OCI-LY3 (cell line): ENCODE measurements around the gene PPP1R26.

Experiments
- H2AFZ ChIP-seq: fragments of 200-600, 300-600 bp; shearing (Covaris generic); 2 replicates; pipeline ENCODE4 v1.6.0; 2014; ENCODE audit warnings: antibody characterized with exemption, low read depth, low read length
- H3K27ac ChIP-seq: fragments of 200-600, 300-600 bp; sonication (generic); 2 replicates; pipeline ENCODE4 v1.5.1; 2014; ENCODE audit warnings: mild to moderate bottlenecking, low read length, moderate library complexity, mixed read lengths
- H3K27me3 ChIP-seq: fragments of 200-600, 300-600 bp; sonication (generic); 2 replicates; pipeline ENCODE4 v1.6.1; 2014; ENCODE audit warnings: low read depth, low read length, mixed read lengths
- H3K36me3 ChIP-seq: fragments of 200-600, 300-600 bp; sonication (generic); replicated peaks from 2 replicates; pipeline ENCODE3; 2014; ENCODE audit warnings: low read depth, low read length, mixed read lengths
- H3K4me1 ChIP-seq: fragments of 300-600, 200-600 bp; sonication (generic); 2 replicates; pipeline ENCODE4 v1.6.1; 2014; ENCODE audit warnings: low read length, mixed read lengths
- H3K4me2 ChIP-seq: fragments of 200-600, 300-600 bp; sonication (generic); 2 replicates; pipeline ENCODE4 v1.6.1; 2014; ENCODE audit warnings: low read length, mixed read lengths
- H3K4me3 ChIP-seq: fragments of 300-600, 200-600 bp; sonication (generic); 2 replicates; pipeline ENCODE4 v1.5.1; 2014; ENCODE audit warnings: antibody characterized with exemption, mild to moderate bottlenecking, low read length, moderate library complexity
- H3K79me2 ChIP-seq: fragments of 300-600, 200-600 bp; shearing (Covaris generic); 2 replicates; pipeline ENCODE4 v1.6.1; 2014; ENCODE audit warnings: mild to moderate bottlenecking, low read length, mixed read lengths
- H3K9ac ChIP-seq: fragments of 300-600, 200-600 bp; shearing (Covaris generic); 2 replicates; pipeline ENCODE4 v1.6.0; 2014; ENCODE audit warnings: mild to moderate bottlenecking, low read length, moderate library complexity
- H3K9me3 ChIP-seq: fragments of 200-600, 300-600 bp; shearing (Covaris generic); 2 replicates; pipeline ENCODE4 v1.6.1; 2014; ENCODE audit warnings: low read length, mixed read lengths; ENCODE audit not compliant: insufficient read depth
- H4K20me1 ChIP-seq: fragments of 200-600, 300-600 bp; sonication (generic); 2 replicates; pipeline ENCODE4 v1.6.1; 2016; ENCODE audit warnings: low read length, mixed read lengths; ENCODE audit not compliant: insufficient read depth
- CTCF ChIP-seq: fragments of 200-600, 300-600 bp; sonication (generic); IDR thresholded peaks from 2 replicates; pipeline ENCODE4 v1.5.1; 2014; ENCODE audit warnings: antibody characterized with exemption, low read length, low read depth
- EZH2phosphoT487 ChIP-seq: fragments of 200-600 bp; shearing (Covaris generic); IDR thresholded peaks from 2 replicates; pipeline ENCODE4 v1.6.1; 2018; ENCODE audit warnings: antibody characterized with exemption, mixed run types, low read depth

The PPP1R26 gene

GRCh38 chr9:135498381-135499126 lies 19.0 kb downstream of the PPP1R26 start:
- Histone ChIP-seq H3K36me3 (peaks cover 12% of the 10 kb centered on the region), H3K27me3 (no peaks in the 10 kb centered on the region), H4K20me1 (peaks cover 16% of the 10 kb centered on the region), H3K4me3 (peak overlapping the region; percentile 86), H3K9ac (no peak overlapping the region), H3K4me2 (peak overlapping the region; percentile 78), H3K4me1 (peaks cover 13% of the 10 kb centered on the region), H3K27ac (no peak overlapping the region), H2AFZ (no peak overlapping the region), H3K9me3 (no peaks in the 10 kb centered on the region), H3K79me2 (peaks cover 25% of the 10 kb centered on the region)
- TF ChIP-seq CTCF (no peak), EZH2phosphoT487 (no peak)

- TF ChIP-seq EZH2phosphoT487 (no peak), CTCF (no peak)
- H3K79me2 ChIP-seq = peaks cover 25% of the 10 kb centered on the region
- H4K20me1 ChIP-seq = peaks cover 19% of the 10 kb centered on the region
- H3K4me3 ChIP-seq = peak overlapping the region; percentile 86
- no peaks in the 10 kb centered on the region for H3K27me3 ChIP-seq
- H3K27ac ChIP-seq = peak overlapping the region; percentile 4
- H3K4me1 ChIP-seq = peaks cover 13% of the 10 kb centered on the region
- peak overlapping the region; percentile 78 for H3K4me2 ChIP-seq
- H2AFZ ChIP-seq = peak overlapping the region; percentile 77
- H3K9ac ChIP-seq = peak overlapping the region; percentile 91
- no peaks in the 10 kb centered on the region for H3K9me3 ChIP-seq
- H3K36me3 ChIP-seq = peaks cover 21% of the 10 kb centered on the region
These were observed 19.9 kb downstream of the PPP1R26 start for GRCh38 chr9:135499326-135500070.

GRCh38 chr9:135500071-135500524 lies 20.5 kb downstream of the PPP1R26 start:
- Histone ChIP-seq H3K4me1 (peaks cover 13% of the 10 kb centered on the region), H3K9me3 (no peaks in the 10 kb centered on the region), H4K20me1 (peaks cover 24% of the 10 kb centered on the region), H3K36me3 (peaks cover 26% of the 10 kb centered on the region), H3K4me2 (peak overlapping the region; percentile 78), H3K4me3 (peak overlapping the region; percentile 86), H3K79me2 (peaks cover 25% of the 10 kb centered on the region), H3K27me3 (no peaks in the 10 kb centered on the region), H3K9ac (peak overlapping the region; percentile 91), H2AFZ (peak overlapping the region; percentile 77), H3K27ac (peak overlapping the region; percentile 4)
- TF ChIP-seq EZH2phosphoT487 (no peak), CTCF (no peak)

GRCh38 chr9:135500525-135501260 lies 21.1 kb downstream of the PPP1R26 start, which contains the start of gene MRPS2:
Gene MRPS2, plus strand, starts transcription at chr9:135500682. Its CDS starts 29 bp downstream, at chr9:135500711.
- Histone ChIP-seq H3K79me2 (peaks cover 25% of the 10 kb centered on the region), H3K27ac (peak within 1 kb of the TSS; percentile 49), H3K4me3 (peak within 1 kb of the TSS; percentile 86), H2AFZ (peak within 1 kb of the TSS; percentile 77), H3K36me3 (peaks cover 26% of the 10 kb centered on the region), H4K20me1 (peaks cover 25% of the 10 kb centered on the region), H3K27me3 (no peaks in the 10 kb centered on the region), H3K9me3 (no peaks in the 10 kb centered on the region), H3K4me2 (peak within 1 kb of the TSS; percentile 95), H3K4me1 (peaks cover 13% of the 10 kb centered on the region), H3K9ac (peak within 1 kb of the TSS; percentile 91)
- TF ChIP-seq EZH2phosphoT487 = no peak
- TF ChIP-seq CTCF = peak; percentile 67
